B cell (primary cell): Measurements from ENCODE around the gene PGAP6.

Experiments
- EZH2 ChIP-seq: IDR thresholded peaks from 2 replicates; pipeline ENCODE4 v1.6.1; 2012; ENCODE audit warnings: borderline replicate concordance, low read depth, mild to moderate bottlenecking, moderate library complexity, low read length; ENCODE audit not compliant: insufficient read depth, poor library complexity, severe bottlenecking
- TF ChIP-seq, protein P1 (sequence below): fragments of 200-600 bp; IDR thresholded peaks from one replicate; pipeline ENCODE4 v1.8.0; 2022; ENCODE audit warnings: antibody characterized with exemption, mild to moderate bottlenecking

DNA sequence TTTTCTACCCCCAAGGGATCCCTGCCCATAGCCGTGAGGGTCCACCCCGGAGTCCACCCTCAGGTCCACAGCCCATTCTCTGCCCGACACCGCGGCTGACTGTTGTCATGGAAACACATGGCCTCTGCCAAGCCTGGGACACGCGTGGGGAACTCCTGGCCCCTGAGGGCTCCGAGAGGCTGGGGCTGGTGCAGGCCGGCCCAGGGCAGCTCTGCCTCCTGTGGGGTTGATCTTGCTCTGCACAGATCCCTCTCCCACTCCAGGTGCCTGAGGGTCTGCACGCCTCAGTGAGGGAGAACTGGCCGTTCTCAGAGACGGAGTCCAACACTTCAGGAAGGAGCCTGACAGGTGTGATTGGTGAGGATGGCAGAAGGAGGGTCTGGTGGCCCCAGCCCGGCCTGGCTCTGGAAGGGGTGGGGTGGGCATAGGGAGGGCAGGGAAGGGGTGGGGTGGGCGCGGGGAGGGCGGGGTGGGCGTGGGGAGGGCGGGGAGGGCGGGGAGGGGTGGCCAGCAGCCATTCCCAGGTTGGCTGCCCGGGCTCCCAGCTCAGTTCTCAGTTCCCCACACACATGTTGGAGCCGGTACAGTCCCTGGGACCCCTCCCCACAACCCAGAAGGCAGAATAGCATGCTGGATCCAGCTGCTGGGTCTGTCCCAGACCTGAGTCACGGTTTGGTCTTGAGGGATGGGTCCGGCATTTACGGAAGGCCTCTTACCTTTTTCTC lies 17.9 kb downstream of the PGAP6 start:
- TF ChIP-seq, protein P1, sequence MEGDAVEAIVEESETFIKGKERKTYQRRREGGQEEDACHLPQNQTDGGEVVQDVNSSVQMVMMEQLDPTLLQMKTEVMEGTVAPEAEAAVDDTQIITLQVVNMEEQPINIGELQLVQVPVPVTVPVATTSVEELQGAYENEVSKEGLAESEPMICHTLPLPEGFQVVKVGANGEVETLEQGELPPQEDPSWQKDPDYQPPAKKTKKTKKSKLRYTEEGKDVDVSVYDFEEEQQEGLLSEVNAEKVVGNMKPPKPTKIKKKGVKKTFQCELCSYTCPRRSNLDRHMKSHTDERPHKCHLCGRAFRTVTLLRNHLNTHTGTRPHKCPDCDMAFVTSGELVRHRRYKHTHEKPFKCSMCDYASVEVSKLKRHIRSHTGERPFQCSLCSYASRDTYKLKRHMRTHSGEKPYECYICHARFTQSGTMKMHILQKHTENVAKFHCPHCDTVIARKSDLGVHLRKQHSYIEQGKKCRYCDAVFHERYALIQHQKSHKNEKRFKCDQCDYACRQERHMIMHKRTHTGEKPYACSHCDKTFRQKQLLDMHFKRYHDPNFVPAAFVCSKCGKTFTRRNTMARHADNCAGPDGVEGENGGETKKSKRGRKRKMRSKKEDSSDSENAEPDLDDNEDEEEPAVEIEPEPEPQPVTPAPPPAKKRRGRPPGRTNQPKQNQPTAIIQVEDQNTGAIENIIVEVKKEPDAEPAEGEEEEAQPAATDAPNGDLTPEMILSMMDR = no peak
- no peak for TF ChIP-seq EZH2
